Stimulated activated naive B cell treated with anti-CD40 and anti-IgM and Interleukin-4, amounts not matched to agents 10 μg/mL and 1 μg/mL and 100 μg/mL, for 72 hours (primary cell): Measurements from ENCODE around the gene PARVA.

Source experiments
- ATAC-seq, 2 donors: fragments of 150-1000 bp; cut with Tn5 transposase; replicated peaks; 2 replicates each; pipeline ENCODE4 v1.10.0; 2021; ENCODE audit warnings: moderate library complexity in 1 of 2
- DNase-seq: peaks from one replicate; pipeline ENCODE4 v3.0.0; 2021
- H3K27ac Mint-ChIP-seq: one replicate; pipeline ENCODE4 v1.8.0; 2022; ENCODE audit warnings: mild to moderate bottlenecking, mixed read lengths
- H3K27me3 Mint-ChIP-seq, 2 donors: one replicate each; pipeline ENCODE4 v1.8.0; 2022; ENCODE audit warnings: mixed read lengths in 2 of 2
- H3K36me3 Mint-ChIP-seq, 2 donors: one replicate each; pipeline ENCODE4 v1.8.0; 2022; ENCODE audit warnings: mixed read lengths in 2 of 2, mild to moderate bottlenecking in 1 of 2
- H3K4me1 Mint-ChIP-seq, 2 donors: one replicate each; pipeline ENCODE4 v1.8.0; 2022; ENCODE audit warnings: mixed read lengths in 2 of 2, mild to moderate bottlenecking in 1 of 2
- H3K4me3 Mint-ChIP-seq, 2 donors: one replicate each; pipeline ENCODE4 v1.8.0; 2022; ENCODE audit warnings: mild to moderate bottlenecking in 2 of 2, mixed read lengths in 2 of 2, moderate library complexity in 1 of 2
- H3K9me3 Mint-ChIP-seq, 2 donors: one replicate each; pipeline ENCODE4 v1.8.0; 2022; ENCODE audit warnings: mixed read lengths in 2 of 2, mild to moderate bottlenecking in 1 of 2

The PARVA gene

DNA sequence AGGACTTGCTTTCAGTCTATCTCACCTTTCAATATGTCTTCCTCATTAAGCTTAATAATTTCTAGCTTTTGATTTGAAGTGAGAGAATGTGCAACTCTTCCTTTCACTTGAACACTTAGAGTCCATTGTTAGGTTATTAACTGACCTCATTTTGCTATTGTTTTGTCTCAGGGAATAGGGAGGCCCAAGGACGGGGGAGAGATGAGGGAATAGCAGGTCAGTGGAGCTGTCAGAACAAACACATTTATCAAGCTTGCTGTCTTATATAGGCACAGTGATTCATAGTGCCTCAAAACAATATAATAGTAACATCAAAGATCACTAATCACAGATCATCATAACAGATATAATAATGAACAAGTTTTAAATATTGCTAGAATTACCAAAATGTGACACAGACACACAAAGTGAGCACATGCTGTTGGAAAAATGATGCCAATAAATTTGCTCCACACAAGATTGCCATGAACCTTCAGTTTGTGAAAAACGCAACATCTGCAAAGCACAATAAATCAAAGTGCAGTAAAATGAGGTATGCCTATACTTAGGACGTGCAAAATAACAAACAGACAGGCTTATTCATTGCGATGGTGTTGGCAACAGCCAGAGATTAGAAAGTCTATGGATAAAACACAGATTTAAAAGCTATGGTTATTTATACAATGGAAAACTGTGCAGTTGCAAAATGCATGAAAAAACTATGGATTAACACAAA lies 190.5 kb downstream of the PARVA start:
- no peak overlapping the region for H3K27ac Mint-ChIP-seq

DNA sequence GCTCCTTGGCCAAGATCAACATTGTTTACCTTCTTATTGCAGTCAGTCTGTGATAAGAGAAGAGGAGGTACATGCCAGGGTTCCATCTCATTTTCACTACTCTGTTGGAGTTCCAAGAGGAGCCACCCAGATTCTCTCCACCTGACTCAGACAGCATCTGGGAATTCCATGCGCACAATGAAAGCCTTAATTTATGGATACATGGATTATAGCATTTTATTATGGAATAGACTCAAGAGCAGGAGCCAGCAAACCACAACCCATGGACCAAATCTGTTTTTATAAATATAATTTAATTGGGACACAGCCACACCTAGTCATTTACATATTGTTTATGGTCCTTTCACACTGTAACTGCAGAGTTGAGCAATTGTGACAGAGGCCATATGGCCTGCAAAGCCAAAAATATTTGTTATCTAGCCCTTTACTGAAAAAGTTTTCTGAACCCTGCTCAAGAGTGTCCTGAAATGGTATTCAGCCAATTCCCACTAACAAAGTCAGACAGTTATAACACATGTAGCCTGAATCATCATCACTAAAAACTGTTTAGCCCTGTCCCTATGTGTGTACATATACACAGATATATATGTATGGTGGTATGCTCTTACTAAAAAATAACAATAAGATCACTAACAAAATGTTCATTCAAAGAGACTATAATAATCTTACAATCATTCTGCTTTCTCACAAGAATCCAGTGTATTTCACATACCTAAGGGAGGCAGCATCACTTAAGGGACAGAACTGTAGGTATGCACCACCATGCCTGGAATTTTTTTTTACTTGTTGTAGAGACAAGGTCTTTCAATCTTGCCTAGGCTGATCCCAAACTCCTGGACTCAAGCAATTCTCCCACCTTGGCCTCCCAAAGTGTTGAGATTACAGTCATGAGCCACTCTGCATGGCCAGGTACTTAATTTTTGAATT lies 192.4 kb downstream of the PARVA start:
- peaks cover 3 to 12% of the 10 kb centered on the region in 2 donors for H3K27me3 Mint-ChIP-seq
- no peaks in the 10 kb centered on the region for H3K36me3 Mint-ChIP-seq
- no peak for ATAC-seq
- H3K9me3 Mint-ChIP-seq: no peaks in the 10 kb centered on the region
- DNase-seq: no peak
- H3K4me1 Mint-ChIP-seq: no peaks in the 10 kb centered on the region
- no peak overlapping the region for H3K27ac Mint-ChIP-seq
- H3K4me3 Mint-ChIP-seq: no peak overlapping the region

More for the DNA sequence above, 190.5 kb downstream of the PARVA start:
- DNase-seq (no peak), ATAC-seq (no peak)
- H3K27me3 Mint-ChIP-seq: peaks cover 3 to 6% of the 10 kb centered on the region in 2 donors
- no peak overlapping the region for H3K4me3 Mint-ChIP-seq
- H3K36me3 Mint-ChIP-seq: no peaks in the 10 kb centered on the region
- H3K4me1 Mint-ChIP-seq: no peaks in the 10 kb centered on the region
- H3K9me3 Mint-ChIP-seq: no peaks in the 10 kb centered on the region

DNA sequence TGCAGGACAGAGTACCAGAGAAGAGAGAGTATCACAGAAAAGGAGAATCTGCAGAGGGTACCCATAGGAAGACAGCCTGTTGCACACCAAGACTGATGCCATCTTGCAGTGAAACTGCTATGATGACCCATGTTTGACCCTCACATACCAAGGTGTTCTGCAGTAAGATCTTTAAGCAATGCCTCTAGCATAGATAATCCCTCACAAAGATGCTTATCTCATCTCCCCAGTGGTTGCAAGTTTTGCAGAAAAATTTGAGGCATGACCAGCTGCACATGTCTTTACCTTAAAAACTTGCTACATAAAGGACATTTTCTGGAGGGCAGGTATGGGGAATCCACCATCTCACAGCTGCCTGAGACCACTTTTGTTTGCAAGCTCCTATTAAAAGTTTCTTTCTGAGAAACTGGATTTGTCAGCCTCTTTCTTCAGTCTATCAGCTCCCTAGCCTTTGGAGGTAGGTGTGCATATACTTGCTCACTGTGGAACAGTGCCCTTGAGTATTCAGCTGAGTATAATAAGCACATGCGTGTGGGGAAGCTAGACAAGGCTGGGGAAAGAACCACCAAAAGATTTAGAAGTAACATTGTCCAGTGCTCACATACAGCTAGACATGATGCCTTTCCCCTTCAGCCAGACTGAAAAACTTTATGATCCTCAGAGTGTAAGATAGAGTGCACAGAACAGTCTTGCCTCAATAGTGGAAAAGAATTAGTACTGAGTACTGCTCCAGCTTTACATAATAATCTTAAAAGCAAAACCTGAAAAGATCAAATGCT lies 196.5 kb downstream of the PARVA start:
- ATAC-seq: no peak
- Mint-ChIP-seq H3K36me3 (no peaks in the 10 kb centered on the region), H3K4me3 (no peak overlapping the region), H3K9me3 (peaks cover 0 to 3% of the 10 kb centered on the region in 2 donors), H3K4me1 (no peaks in the 10 kb centered on the region), H3K27me3 (peaks cover 0 to 12% of the 10 kb centered on the region in 2 donors), H3K27ac (no peak overlapping the region)
- no peak for DNase-seq

DNA sequence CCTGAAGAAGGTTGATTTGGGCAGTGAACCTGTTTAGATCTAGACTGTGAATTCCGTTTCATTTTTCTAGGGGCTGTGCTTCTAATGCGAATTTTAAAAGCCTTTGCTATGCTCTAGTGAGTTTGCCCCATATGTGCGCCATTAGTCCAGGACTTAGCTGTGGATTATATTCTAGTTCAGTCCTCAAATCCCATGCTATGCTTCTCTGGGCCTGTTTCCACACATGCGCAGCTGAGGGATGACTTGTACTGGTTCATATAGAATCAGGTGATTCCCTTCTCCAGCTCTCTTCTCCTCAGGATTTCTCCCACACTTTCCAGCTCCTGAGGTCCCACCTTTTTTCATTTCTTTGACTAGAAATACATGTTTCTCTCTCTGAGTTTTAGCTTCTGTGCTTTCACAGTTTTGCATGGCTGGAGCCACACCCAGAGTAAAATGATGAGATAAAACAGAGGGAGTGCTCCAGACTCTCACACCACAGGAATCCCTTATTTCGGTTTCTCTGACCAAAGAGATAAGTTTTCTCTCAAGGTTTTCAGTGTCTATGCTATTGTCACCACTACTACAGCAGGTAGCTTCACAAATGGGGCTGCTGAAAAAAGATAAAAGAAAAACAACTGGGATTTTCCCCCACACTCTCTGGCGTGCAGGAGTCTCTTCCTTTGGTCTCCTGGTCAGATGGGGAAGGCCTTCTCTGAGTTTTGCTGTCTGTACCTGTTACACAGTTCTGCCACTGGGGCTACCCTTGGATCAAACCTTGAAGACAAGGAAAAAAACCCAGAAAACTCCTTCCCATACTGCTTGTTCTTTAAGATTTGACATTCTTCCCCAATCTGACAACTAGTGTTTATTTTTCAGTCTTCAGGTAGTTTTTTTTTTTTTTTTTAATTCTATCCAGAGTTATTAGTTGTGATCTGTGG lies 200.6 kb downstream of the PARVA start:
- no peak for DNase-seq
- no peak overlapping the region for H3K4me3 Mint-ChIP-seq
- H3K4me1 Mint-ChIP-seq: no peaks in the 10 kb centered on the region
- ATAC-seq: no peak
- H3K27ac Mint-ChIP-seq: no peak overlapping the region
- no peaks in the 10 kb centered on the region for H3K36me3 Mint-ChIP-seq
- peaks cover 0 to 4% of the 10 kb centered on the region in 2 donors for H3K9me3 Mint-ChIP-seq
- peaks cover 5 to 12% of the 10 kb centered on the region in 2 donors for H3K27me3 Mint-ChIP-seq

DNA sequence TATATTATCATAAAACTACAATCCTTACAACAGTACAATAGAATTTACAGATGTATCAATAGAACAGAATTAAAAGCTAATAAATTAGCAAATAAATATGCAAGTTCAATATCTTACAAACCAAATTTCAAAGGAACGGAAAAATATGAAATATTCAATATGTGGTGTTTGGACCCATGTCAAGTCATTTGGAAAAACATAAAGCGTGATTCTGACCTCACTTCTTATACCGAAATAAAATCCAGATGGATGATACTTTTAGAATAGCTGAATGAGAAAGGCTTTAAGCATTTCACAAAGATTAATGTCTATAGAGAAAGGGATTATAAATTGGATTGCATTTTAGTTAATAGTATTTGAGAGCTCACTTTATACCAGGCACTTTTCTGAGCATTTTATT lies 204.0 kb downstream of the PARVA start:
- DNase-seq (no peak), ATAC-seq (no peak)
- peaks cover 0 to 4% of the 10 kb centered on the region in 2 donors for H3K9me3 Mint-ChIP-seq
- H3K27ac Mint-ChIP-seq: no peak overlapping the region
- H3K27me3 Mint-ChIP-seq: peaks cover 5 to 7% of the 10 kb centered on the region in 2 donors
- H3K4me1 Mint-ChIP-seq: no peaks in the 10 kb centered on the region
- no peak overlapping the region for H3K4me3 Mint-ChIP-seq
- no peaks in the 10 kb centered on the region for H3K36me3 Mint-ChIP-seq

DNA sequence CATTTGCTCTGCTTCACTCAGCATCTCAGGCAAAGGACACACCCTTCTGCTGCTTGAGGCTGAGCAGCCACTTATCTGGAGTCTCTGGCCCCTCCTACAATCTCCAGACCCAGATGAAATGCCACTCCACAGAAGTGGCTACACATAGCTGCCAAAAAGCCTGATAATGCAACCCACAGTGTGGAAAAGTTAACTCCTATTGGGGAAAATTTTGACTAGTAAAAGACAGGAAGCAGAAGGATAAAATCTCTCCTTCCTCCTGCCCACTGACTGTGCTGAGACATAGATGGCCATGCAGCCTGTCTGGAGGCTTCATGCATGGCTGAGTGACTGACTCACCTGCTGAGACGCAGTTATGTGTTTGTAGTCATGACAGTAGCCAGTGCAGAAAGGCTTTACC lies 204.6 kb downstream of the PARVA start:
- no peaks in the 10 kb centered on the region for H3K36me3 Mint-ChIP-seq
- peaks cover 5 to 7% of the 10 kb centered on the region in 2 donors for H3K27me3 Mint-ChIP-seq
- peak in 1 of 2 donors; percentile 25 for ATAC-seq
- peaks cover 0 to 4% of the 10 kb centered on the region in 2 donors for H3K9me3 Mint-ChIP-seq
- no peak overlapping the region for H3K27ac Mint-ChIP-seq
- H3K4me3 Mint-ChIP-seq: no peak overlapping the region
- no peak for DNase-seq
- no peaks in the 10 kb centered on the region for H3K4me1 Mint-ChIP-seq
